ENCODE measurements around the gene PLAAT3. TPM values are rescaled to one million over a fixed set of nuclear protein-coding genes. Genes with fewer than 3 reads are reported as not detected.
A peak's percentile ranks its signal among the peaks of the same experiment; 100 is the strongest.

The PLAAT3 gene
- total RNA-seq, 4 donors from 2014 or later: 58.0 to 76.5 (median 67.5) TPM

- H3K4me3 ChIP-seq: no peak overlapping the region
- in situ Hi-C loops (cut with MboI; ENCODE audit: low sequenced_read_pairs in 4 of 4): no loop called here
- ATAC-seq (no peak), DNase-seq (no peak)
- no peak for TF ChIP-seq CTCF (IDR thresholded peaks at IDR 0.05 in 4 of 5, conservative IDR thresholded peaks at IDR 0.05 in 1 of 5)
- no peak for TF ChIP-seq POLR2A (IDR thresholded peaks at IDR 0.05)
- no peak overlapping the region for H3K27ac ChIP-seq
- intact Hi-C loops (cut with DNase I; ENCODE audit: low total_unique reads): loop anchor here (5.0 kb wide), 1 partner anchor 34 kb away; no protein-coding TSS in a partner anchor
- peaks cover 0 to 25% of the 10 kb centered on the region in 2 donors for H3K36me3 ChIP-seq
- H3K4me1 ChIP-seq: peaks cover 17 to 30% of the 10 kb centered on the region in 2 donors
- H3K9me3 ChIP-seq: no peaks in the 10 kb centered on the region
- H3K27me3 ChIP-seq: no peaks in the 10 kb centered on the region
Measured at GRCh38 chr11:63598556-63598955, 15.7 kb downstream of the PLAAT3 start.

GRCh38 chr11:63595296-63595695, 18.9 kb downstream of the PLAAT3 start:
- H3K36me3 ChIP-seq: peaks cover 0 to 45% of the 10 kb centered on the region in 2 donors
- H3K4me3 ChIP-seq: no peak overlapping the region
- intact Hi-C loops (cut with DNase I; ENCODE audit: low total_unique reads) (loop anchor here (5.0 kb wide), 1 partner anchor 37 kb away; no protein-coding TSS in a partner anchor), in situ Hi-C loops (cut with MboI; ENCODE audit: low sequenced_read_pairs in 4 of 4) (no loop called here)
- H3K27me3 ChIP-seq: no peaks in the 10 kb centered on the region
- H3K4me1 ChIP-seq: peaks cover 0 to 14% of the 10 kb centered on the region in 2 donors
- peak overlapping the region; percentile 18 to 53 (median 32) for H3K27ac ChIP-seq
- peak; percentile 40 to 78 for ATAC-seq
- no peak for DNase-seq
- no peaks in the 10 kb centered on the region for H3K9me3 ChIP-seq
- TF ChIP-seq POLR2A (IDR thresholded peaks at IDR 0.05): no peak
- TF ChIP-seq CTCF (IDR thresholded peaks at IDR 0.05 in 4 of 5, conservative IDR thresholded peaks at IDR 0.05 in 1 of 5): no peak

- no peak for TF ChIP-seq POLR2A (IDR thresholded peaks at IDR 0.05)
- peak in 3 of 5 experiments; percentile 33 to 42 (median 38) for TF ChIP-seq CTCF (IDR thresholded peaks at IDR 0.05 in 4 of 5, conservative IDR thresholded peaks at IDR 0.05 in 1 of 5)
- Histone ChIP-seq H3K4me3 (no peak overlapping the region), H3K9me3 (no peaks in the 10 kb centered on the region), H3K36me3 (peaks cover 0 to 53% of the 10 kb centered on the region in 2 donors), H3K27ac (no peak overlapping the region), H3K27me3 (no peaks in the 10 kb centered on the region), H3K4me1 (peaks cover 0 to 9% of the 10 kb centered on the region in 2 donors)
- DNase-seq: no peak
- peak in 1 of 2 donors; percentile 37 for ATAC-seq
- in situ Hi-C loops (cut with MboI; ENCODE audit: low sequenced_read_pairs in 4 of 4) (no loop called here), intact Hi-C loops (cut with DNase I; ENCODE audit: low total_unique reads) (no loop called here)
Measured at GRCh38 chr11:63592975-63593395, 21.2 kb downstream of the PLAAT3 start.

GRCh38 chr11:63590024-63590788, 24.0 kb downstream of the PLAAT3 start:
- ATAC-seq: no peak
- in situ Hi-C loops (cut with MboI; ENCODE audit: low sequenced_read_pairs in 4 of 4): no loop called here
- peaks cover 0 to 49% of the 10 kb centered on the region in 2 donors for H3K36me3 ChIP-seq

More at GRCh38 chr11:63590024-63590788, 24.0 kb downstream of the PLAAT3 start:
- H3K9me3 ChIP-seq: no peaks in the 10 kb centered on the region
- H3K27me3 ChIP-seq: no peaks in the 10 kb centered on the region
- no peak for DNase-seq
- no peak overlapping the region for H3K4me3 ChIP-seq
- TF ChIP-seq POLR2A (IDR thresholded peaks at IDR 0.05): no peak
- no peak for TF ChIP-seq CTCF (IDR thresholded peaks at IDR 0.05 in 4 of 5, conservative IDR thresholded peaks at IDR 0.05 in 1 of 5)
- peaks cover 6 to 15% of the 10 kb centered on the region in 2 donors for H3K4me1 ChIP-seq
- intact Hi-C loops (cut with DNase I; ENCODE audit: low total_unique reads): no loop called here
- no peak overlapping the region for H3K27ac ChIP-seq
